Measurements from ENCODE around the gene RHOF.
"Not testable (repeated sequence)": the region's sequence is repeated elsewhere in the genome, so short reads cannot be mapped to it uniquely, and the experiment has no call there.

RHOF gene

DNA sequence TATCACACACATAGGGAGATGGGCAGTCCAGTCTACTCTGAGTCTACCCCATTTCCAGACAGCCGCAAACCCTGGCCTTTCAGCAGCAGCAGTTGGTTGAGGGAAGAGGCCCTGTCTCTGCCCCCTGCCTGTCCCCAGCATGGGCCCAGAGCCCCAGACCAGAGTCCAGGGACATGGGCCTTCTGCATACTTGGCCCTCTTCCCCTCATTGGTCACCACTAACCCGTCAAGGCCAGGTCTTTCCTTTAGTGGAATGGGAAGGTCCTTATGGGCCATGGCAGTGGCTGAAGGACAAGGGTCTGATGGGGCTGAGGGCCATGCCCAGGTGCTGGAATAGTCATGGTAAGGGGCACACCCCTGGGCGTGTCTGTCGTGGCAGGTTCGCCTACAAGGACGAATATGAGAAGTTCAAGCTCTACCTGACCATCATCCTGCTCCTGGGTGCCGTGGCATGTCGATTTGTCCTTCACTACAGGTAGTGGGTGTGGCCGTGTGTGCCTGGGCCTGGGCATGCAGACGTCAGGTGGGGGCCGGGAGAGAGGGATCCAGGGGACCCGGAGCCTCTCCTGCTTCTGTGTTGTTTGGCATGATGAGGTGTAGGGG, 41.6 kb downstream of the RHOF start:
- FAIRE-seq (no peak), DNase-seq (ENCODE audit: insufficient read length, low spot score) (no peak)
- TF ChIP-seq POLR2AphosphoS5 (IDR thresholded peaks at IDR 0.05; ENCODE audit: low read depth, low read length) (no peak), POLR2A (IDR thresholded peaks at IDR 0.05; ENCODE audit: low read depth, low read length) (no peak), TAF1 (IDR thresholded peaks at IDR 0.05; ENCODE audit: low read depth, low read length) (no peak), POU2F2 (IDR thresholded peaks at IDR 0.05; ENCODE audit: low read depth, low read length) (no peak), SPI1 (IDR thresholded peaks at IDR 0.05; ENCODE audit: low read depth, low read length) (no peak)

DNA sequence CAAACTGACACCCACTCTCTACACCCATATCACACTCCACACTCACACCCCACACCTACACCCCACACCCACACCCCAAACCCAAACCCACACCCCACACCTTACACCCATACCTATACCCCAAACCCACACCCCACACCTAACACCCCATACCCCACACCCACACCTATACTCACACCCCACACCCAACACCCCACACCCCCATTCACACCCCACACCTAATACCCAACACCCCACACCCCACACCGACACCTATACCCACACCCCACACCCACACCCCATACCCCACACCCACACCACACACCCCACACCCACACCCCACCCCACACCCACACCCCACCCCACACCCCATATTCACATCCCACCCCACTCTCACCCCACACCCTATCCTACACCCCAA, 42.5 kb downstream of the RHOF start:
- TF ChIP-seq TAF1 (IDR thresholded peaks at IDR 0.05; ENCODE audit: low read depth, low read length): no peak
- TF ChIP-seq POU2F2 (IDR thresholded peaks at IDR 0.05; ENCODE audit: low read depth, low read length): no peak
- TF ChIP-seq POLR2A (IDR thresholded peaks at IDR 0.05; ENCODE audit: low read depth, low read length): no peak
- TF ChIP-seq PAX5 (IDR thresholded peaks at IDR 0.05; ENCODE audit: insufficient read depth, low read length, severe bottlenecking): no peak
- no peak for TF ChIP-seq SPI1 (IDR thresholded peaks at IDR 0.05; ENCODE audit: low read depth, low read length)
- TF ChIP-seq POLR2AphosphoS5 (IDR thresholded peaks at IDR 0.05; ENCODE audit: low read depth, low read length): no peak
- FAIRE-seq: no peak
- DNase-seq (ENCODE audit: insufficient read length, low spot score): no peak

DNA sequence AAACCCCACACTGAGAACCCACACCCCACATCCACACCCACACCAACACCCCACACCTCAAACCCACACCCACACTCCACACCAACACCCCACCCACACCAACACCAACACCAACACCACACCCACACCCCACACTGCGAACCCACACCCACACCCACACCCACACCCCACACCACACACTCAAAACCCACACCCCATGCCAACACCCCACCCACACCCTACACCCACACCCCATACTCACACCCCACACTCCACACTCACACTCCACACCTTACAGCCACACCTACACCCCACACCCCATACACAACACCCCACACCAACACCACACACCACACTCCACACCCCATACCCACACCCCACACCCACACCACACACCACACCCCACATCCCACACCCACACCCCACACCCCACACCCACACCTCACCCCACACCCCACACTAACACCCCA, 43.0 kb downstream of the RHOF start:
- no peak for TF ChIP-seq POLR2AphosphoS5 (IDR thresholded peaks at IDR 0.05; ENCODE audit: low read depth, low read length)
- no peak for TF ChIP-seq PAX5 (IDR thresholded peaks at IDR 0.05; ENCODE audit: insufficient read depth, low read length, severe bottlenecking)
- no peak for TF ChIP-seq SPI1 (IDR thresholded peaks at IDR 0.05; ENCODE audit: low read depth, low read length)
- TF ChIP-seq POLR2A (IDR thresholded peaks at IDR 0.05; ENCODE audit: low read depth, low read length): no peak
- no peak for TF ChIP-seq TAF1 (IDR thresholded peaks at IDR 0.05; ENCODE audit: low read depth, low read length)
- TF ChIP-seq POU2F2 (IDR thresholded peaks at IDR 0.05; ENCODE audit: low read depth, low read length): no peak
- peak; percentile 55 for FAIRE-seq

DNA sequence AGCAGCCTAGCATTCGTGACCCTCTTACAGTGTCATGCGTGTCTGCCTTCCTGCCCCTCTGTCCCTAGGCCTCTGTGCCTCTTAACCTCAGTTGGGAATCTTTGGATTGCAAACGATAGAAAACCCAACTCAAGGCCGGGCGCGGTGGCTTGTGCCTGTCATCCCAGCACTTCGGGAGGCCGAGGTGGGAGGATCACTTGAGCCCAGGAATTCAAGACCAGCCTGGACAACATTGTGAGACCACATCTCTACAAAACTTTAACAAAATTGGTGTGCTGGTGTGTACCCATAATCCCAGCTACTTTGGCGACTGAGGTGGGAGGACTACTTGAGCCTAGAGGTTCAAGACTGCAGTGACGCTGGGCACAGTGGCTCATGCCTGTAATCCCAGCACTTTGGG, 44.2 kb downstream of the RHOF start:
- TF ChIP-seq PAX5 (IDR thresholded peaks at IDR 0.05; ENCODE audit: insufficient read depth, low read length, severe bottlenecking) (no peak), SPI1 (IDR thresholded peaks at IDR 0.05; ENCODE audit: low read depth, low read length) (no peak)
- FAIRE-seq (no peak), DNase-seq (ENCODE audit: insufficient read length, low spot score) (no peak)

More for the DNA sequence above, 43.0 kb downstream of the RHOF start:
- DNase-seq (ENCODE audit: insufficient read length, low spot score): no peak

DNA sequence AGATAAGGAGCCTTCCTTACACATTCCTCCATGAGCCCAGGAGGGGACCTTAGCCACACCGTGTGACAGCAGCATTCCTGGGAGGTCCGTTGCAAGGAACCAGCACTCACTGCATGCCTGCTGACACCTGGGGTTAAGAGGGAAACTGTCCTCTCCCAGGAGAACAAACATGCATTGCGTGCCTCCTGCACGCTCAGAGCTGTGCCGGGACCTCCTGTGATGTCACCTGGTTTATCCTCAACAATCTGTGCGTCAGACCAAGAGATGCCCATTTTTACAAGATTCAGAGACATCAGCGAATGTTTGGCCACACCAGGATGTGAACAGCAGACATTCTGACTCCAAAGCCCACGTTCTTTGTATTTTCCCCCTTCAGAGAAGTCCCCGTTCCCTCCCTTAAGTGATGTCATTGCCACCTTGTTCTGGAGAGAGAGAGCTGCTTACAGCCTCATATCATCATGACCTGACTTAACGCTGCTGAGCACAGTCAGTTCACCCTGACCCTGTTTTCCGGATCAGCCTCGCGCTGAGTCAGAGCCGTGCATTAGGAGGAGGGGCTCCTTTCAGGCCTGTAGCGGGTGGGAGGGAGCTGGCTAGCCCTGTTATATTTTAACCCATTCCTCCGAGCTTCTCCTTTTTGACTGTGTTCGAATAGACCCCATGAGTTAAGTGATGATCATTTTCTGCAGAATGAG, 44.8 kb downstream of the RHOF start:
- TF ChIP-seq POU2F2 (IDR thresholded peaks at IDR 0.05; ENCODE audit: low read depth, low read length) (no peak), POLR2A (IDR thresholded peaks at IDR 0.05; ENCODE audit: low read depth, low read length) (no peak), SPI1 (IDR thresholded peaks at IDR 0.05; ENCODE audit: low read depth, low read length) (no peak), POLR2AphosphoS5 (IDR thresholded peaks at IDR 0.05; ENCODE audit: low read depth, low read length) (no peak), TAF1 (IDR thresholded peaks at IDR 0.05; ENCODE audit: low read depth, low read length) (no peak), PAX5 (IDR thresholded peaks at IDR 0.05; ENCODE audit: insufficient read depth, low read length, severe bottlenecking) (no peak)
- DNase-seq (ENCODE audit: insufficient read length, low spot score) (no peak), FAIRE-seq (peak; percentile 77)

DNA sequence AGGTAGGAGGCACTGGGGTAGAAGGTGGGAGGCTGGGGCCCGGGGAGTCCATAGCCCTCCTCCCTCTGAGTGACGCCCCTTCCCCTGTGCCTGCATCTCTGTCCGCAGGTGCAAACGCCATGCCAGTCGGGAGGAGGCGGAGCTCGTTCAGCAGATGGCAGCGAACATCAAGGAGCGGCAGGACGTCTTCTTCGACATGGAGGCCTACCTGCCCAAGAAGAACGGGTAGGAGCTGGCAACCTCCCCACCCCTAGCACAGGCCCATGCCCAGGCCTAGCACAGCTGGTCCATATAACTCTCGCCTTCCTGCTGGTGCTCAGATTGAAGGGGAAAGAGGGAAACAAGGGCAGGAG, 45.3 kb downstream of the RHOF start:
- TF ChIP-seq PAX5 (IDR thresholded peaks at IDR 0.05; ENCODE audit: insufficient read depth, low read length, severe bottlenecking) (no peak), POU2F2 (IDR thresholded peaks at IDR 0.05; ENCODE audit: low read depth, low read length) (no peak), SPI1 (IDR thresholded peaks at IDR 0.05; ENCODE audit: low read depth, low read length) (no peak), POLR2A (IDR thresholded peaks at IDR 0.05; ENCODE audit: low read depth, low read length) (no peak), POLR2AphosphoS5 (IDR thresholded peaks at IDR 0.05; ENCODE audit: low read depth, low read length) (no peak), TAF1 (IDR thresholded peaks at IDR 0.05; ENCODE audit: low read depth, low read length) (no peak)
- FAIRE-seq: no peak
- DNase-seq (ENCODE audit: insufficient read length, low spot score): no peak

DNA sequence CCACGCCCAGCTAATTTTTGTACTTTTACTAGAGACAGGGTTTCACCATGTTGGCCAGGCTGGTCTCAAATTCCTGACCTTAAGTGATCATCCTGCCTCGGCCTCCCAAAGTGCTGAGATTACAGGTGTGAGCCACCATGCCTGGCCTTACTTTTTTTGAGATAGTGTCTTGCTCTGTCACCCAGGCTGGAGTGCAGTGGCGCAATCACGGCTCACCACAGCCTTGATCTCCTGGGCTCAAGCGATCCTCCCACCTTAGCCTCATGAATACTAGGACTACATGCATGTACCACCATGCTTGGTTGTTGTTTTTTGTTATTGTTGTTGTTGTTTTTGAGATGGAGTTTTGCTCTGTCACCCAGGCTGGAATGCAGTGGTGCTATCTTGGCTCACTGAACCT, 47.9 kb downstream of the RHOF start:
- not testable (repeated sequence) for FAIRE-seq; DNase-seq (ENCODE audit: insufficient read length, low spot score)

DNA sequence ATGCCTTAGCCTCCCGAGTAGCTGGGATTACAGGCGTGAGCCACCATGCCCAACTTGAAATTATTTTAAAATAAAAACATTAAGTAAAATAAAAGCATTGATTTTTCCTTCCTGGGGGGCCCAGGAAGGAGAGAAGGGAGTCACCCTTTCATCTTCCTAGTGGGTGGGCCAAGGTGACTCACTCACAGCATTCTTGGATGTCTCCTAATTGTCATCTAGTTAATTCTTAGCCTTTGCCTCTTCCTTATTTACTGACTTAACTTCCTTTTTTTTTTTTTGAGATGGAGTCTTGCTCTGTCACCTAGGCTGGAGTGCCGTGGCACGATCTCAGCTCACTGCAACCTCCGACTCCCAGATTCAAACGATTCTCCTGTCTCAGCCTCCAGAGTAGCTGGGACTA, 51.7 kb downstream of the RHOF start:
- FAIRE-seq (no peak), DNase-seq (ENCODE audit: insufficient read length, low spot score) (no peak)
- TF ChIP-seq SPI1 (IDR thresholded peaks at IDR 0.05; ENCODE audit: low read depth, low read length) (no peak), POLR2A (IDR thresholded peaks at IDR 0.05; ENCODE audit: low read depth, low read length) (no peak), POLR2AphosphoS5 (IDR thresholded peaks at IDR 0.05; ENCODE audit: low read depth, low read length) (no peak), PAX5 (IDR thresholded peaks at IDR 0.05; ENCODE audit: insufficient read depth, low read length, severe bottlenecking) (no peak), TAF1 (IDR thresholded peaks at IDR 0.05; ENCODE audit: low read depth, low read length) (no peak), POU2F2 (IDR thresholded peaks at IDR 0.05; ENCODE audit: low read depth, low read length) (no peak)

DNA sequence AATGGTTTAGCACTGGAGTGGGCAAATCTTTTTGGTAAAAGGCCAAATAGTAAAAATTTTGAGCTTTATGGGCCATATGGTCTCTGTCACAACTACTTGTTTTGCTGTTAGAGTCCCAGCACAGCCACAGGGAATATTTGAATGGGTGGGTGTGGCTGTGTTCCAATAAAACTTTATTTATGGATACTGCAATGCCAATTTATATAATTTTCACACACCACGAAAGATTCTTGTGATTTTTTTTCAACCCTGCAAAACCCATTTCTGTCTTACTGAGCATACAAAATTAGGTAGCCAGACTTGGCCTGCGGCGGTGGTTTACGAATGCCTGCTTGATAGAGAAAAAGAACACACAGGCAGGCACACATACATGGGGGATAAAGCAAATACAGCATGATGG, 52.6 kb downstream of the RHOF start:
- DNase-seq (ENCODE audit: insufficient read length, low spot score): no peak
- FAIRE-seq: no peak
- TF ChIP-seq PAX5 (IDR thresholded peaks at IDR 0.05; ENCODE audit: insufficient read depth, low read length, severe bottlenecking) (no peak), SPI1 (IDR thresholded peaks at IDR 0.05; ENCODE audit: low read depth, low read length) (no peak), POU2F2 (IDR thresholded peaks at IDR 0.05; ENCODE audit: low read depth, low read length) (no peak), POLR2A (IDR thresholded peaks at IDR 0.05; ENCODE audit: low read depth, low read length) (no peak), POLR2AphosphoS5 (IDR thresholded peaks at IDR 0.05; ENCODE audit: low read depth, low read length) (no peak), TAF1 (IDR thresholded peaks at IDR 0.05; ENCODE audit: low read depth, low read length) (no peak)

DNA sequence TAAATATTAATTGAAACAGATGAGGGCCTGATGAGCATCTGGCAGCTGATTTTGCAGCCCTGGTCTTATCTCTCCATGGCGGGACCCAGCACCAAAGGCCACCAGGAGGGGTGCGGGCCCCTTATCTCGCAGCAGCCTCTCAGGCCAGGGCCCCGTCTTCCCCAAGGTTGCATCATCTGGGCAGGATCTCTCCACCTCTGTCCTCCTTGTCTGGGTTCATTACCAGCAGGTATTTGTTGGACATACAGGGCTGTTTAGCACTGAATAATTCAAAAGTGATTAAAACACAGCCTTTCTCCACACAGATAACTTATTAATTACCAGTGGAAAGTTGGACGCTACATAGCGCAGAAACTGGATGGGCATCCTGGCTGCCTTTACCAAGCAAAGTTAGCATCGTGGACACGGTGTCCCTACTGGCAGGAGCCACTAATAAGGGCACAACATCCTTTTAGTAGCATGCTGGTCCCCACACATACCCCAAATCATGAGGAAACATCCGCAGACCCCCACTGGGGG, 55.1 kb downstream of the RHOF start:
- FAIRE-seq (no peak), DNase-seq (ENCODE audit: insufficient read length, low spot score) (no peak)
- TF ChIP-seq TAF1 (IDR thresholded peaks at IDR 0.05; ENCODE audit: low read depth, low read length): no peak
